NCI-H2171 (cell line): ENCODE data around the gene C12orf54.
"Not testable (repeated sequence)": the region's sequence is repeated elsewhere in the genome, so short reads cannot be mapped to it uniquely, and the experiment has no call there.

ENCODE experiments used
- DNase-seq: peaks from one replicate; lab custom pipeline; 2025; lab: John Stamatoyannopoulos, UW

Gene C12orf54

DNA sequence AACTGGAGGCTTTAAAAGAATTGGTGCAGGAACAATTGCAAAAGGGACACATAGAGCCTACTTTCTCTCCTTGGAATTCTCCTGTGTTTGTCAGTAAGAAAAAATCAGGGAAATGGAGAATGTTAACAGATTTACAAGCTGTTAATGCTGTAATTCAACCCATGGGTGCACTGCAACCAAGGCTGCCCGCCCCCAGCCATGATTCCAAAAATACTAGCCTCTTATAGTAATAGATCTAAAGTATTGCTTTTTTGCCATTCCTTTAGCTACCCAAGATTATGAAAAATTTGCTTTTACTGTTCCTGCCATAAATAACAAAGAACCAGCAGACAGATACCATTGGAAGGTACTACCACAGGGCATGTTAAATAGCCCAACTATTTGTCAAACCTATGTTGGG lies 27.8 kb downstream of the C12orf54 start:
- no peak for DNase-seq

- DNase-seq, result no peak
Observed at GRCh38 chr12:48512855-48513254, 30.6 kb downstream of the C12orf54 start.

GRCh38 chr12:48514728-48515127 lies 32.4 kb downstream of the C12orf54 start:
- no peak for DNase-seq

GRCh38 chr12:48520381-48520780 lies 38.1 kb downstream of the C12orf54 start:
- DNase-seq, result not testable (repeated sequence)

GRCh38 chr12:48525332-48525731 lies 43.0 kb downstream of the C12orf54 start, which contains the start of gene OR8S1:
TSS of gene OR8S1 (plus strand) at chr12:48525632. CDS start at chr12:48525632, 0 bp downstream.
- no peak for DNase-seq

GRCh38 chr12:48527891-48528670 lies 45.8 kb downstream of the C12orf54 start:
- no peak for DNase-seq

- no peak for DNase-seq
Observed at GRCh38 chr12:48532601-48533000, 50.3 kb downstream of the C12orf54 start.

DNA sequence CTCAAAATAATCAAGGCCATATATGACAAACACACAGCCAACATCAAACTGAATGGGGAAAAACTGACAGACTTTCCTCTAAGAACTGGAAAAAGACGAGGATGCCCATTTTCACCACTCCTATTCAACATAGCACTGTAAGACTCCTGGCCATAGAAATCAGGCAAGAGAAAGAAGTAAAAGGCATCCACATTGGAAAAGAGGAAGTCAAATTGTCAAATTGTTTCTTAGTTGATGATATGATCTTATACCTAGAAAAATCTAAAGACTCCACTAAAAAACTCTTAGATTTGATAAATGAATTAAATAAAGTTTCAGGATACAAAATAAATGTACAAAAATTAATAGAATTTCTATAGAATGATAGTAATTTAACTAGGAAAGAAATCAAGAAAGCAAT lies 54.3 kb downstream of the C12orf54 start:
- no peak for DNase-seq

DNA sequence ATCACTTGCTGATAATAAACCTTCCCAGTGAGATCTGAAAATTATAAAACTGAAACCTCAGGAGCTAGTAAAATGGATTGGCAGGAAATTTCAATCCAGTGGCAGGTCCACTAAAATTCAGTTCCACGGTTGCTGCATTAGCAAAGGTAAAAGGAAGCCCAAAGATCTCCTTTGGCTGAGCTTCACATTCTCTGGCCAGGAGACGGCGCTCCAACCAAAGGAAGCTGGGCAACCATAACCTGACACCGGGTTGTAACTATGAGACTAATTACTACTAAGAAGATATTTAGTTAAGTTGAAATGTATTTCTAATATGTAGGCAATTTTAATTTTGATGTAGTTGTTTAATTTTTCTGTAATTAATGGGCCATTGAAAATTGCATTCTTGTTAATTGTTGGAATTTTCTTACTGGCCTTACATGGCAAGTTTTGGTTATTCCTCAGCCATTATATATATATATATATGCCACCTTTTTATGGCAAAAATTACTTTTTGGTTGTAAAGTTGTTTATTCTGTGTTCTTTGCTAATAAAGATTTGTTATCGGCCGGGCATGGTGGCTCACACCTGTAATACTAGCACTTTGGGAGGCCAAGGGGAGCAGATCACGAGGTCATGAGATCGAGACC lies 60.1 kb downstream of the C12orf54 start:
- no peak for DNase-seq

- DNase-seq, result no peak
Observed at GRCh38 chr12:48545833-48546469, 63.7 kb downstream of the C12orf54 start.
